Inflammatory macrophage treated with lipopolysaccharide for 4 hours (primary cell): ENCODE data around the gene PLCH1.

Experiments used
- DNase-seq: peaks from one replicate; pipeline ENCODE4 v3.0.0-alpha.2; 2020

Gene PLCH1

GRCh38 chr3:155744626-155745324 lies at the start of gene PLCH1:
Gene PLCH1 (minus strand): TSS chr3:155745071. CDS start chr3:155704224, 40,847 bp downstream.
- peak; percentile 40 for DNase-seq

GRCh38 chr3:155792532-155792931 lies 47.7 kb upstream of the PLCH1 start:
- no peak for DNase-seq

DNA sequence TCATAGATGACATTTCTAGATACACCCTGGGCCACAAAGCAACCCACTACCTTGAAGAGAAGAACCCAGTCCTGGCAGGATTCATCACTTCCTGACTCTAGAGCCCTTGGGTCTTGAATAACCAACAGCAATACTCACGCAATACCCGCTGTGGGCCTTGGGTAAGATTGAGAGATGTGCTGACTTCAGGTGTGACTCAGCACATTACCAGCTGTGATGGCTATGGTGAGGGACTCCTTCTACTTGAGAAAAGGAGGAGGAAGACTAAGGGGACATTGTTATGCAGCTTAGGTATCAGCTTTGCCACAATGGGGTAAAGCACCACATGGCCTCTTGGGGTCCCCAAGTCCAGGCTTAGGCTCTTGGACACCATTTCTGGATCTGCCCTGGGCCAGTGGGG lies 46.3 kb upstream of the PLCH1 start:
- peak; percentile 22 for DNase-seq

GRCh38 chr3:155790272-155790925 lies 45.5 kb upstream of the PLCH1 start:
- DNase-seq = no peak

- no peak for DNase-seq
These were observed 40.9 kb upstream of the PLCH1 start for GRCh38 chr3:155785662-155786295.

GRCh38 chr3:155782390-155782953 lies 37.6 kb upstream of the PLCH1 start:
- DNase-seq = no peak

GRCh38 chr3:155780291-155780690 lies 35.4 kb upstream of the PLCH1 start:
- no peak for DNase-seq

DNA sequence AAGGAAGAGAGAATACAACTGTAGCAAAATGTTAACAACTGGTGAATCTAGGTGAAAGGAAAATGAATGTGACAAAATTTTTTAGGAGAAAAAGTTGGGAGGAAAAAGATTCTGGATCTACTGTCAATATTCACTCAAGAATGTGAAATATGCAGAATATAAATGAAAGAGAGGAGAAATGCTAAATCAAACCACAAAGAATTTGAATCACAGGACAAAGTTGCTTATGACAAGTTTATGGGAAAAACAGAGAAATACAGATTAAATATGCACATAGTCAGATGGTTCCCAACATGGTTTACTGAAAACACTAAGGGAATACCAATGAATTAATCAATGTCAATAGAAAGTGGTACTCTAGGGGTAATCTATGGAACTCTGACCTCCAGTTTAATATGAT lies 33.6 kb upstream of the PLCH1 start:
- DNase-seq = no peak

DNA sequence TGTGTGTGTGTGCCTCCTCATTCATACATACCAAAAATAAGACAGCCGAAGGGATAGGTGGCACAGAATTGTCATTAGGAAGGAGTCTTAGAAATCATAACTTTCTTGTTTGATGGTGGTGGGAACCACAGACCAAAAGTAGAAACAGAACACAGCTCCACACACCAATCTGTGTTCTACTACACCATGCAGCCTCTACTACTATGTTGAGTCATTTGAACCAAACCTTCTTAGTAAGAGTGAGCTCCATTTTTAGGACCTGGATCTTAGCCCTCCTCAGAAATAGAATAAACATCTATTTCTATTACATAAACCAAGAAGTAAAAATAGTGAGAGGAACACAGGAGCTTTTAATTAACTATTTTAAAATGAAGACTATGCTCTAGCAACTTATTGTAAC lies 27.9 kb upstream of the PLCH1 start:
- DNase-seq = no peak

DNA sequence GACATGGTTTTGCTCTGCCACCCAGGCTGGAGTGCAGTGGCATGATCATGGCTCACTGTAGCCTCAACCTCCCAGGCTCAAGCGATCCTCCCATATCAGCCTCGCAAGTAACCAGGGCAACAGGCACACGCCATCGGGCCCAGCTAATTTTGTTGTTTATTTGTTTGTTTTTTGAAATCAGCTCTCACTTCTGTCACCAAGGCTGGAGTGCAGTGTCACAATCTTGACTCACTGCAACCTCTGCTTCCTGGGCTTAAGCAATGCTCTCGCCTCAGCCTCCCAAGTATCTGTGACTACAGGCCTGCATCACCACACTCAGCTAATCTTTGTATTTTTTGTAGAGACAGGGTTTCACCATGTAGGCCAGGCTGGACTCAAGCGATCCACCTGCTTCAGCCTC lies 26.3 kb upstream of the PLCH1 start:
- DNase-seq = peak; percentile 40

DNA sequence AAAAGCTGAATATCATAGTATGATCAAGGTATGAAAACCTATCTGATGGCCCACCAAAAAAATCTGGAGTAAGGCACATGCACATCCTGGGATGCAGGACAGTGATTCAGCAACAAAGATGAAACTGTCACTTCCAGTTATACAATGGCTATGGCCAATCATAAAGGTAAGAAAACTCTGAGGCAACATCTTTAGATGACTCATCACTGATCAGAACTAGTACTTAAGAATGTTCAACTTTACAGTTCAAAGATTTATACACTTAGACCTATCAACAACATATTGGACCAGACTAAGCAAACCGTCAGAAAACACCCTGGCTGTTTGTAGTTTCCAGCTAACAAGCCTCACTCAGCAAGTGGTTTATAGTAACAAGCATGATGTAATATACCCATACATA lies 21.3 kb upstream of the PLCH1 start:
- no peak for DNase-seq

DNA sequence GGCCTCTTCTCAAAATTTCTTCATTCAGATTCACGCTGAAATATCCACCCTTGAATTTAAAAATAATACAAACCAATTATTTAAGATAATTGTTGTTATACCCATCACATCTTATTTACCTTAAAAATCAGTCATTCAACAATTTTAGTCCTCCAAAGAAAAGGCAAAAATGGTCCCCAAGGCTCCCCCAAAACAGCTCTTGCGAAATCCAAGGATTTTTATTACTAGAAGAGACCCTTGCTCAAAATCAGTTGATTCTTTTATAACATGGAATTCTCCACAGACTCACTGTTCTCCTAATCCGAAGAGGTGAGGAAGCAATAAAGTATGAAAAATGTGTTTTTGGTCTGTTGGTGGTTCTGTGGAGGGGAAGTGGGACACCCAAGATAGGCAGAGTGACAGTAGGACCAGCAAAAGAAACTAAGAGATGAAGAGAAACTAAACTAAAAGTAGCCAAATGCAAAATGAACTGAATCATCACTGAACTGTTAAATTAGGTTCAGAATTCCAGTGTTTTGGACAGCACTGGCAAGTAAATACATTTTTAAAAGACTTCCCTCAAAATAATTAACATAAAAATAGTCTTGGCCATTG lies 19.1 kb upstream of the PLCH1 start:
- no peak for DNase-seq

DNA sequence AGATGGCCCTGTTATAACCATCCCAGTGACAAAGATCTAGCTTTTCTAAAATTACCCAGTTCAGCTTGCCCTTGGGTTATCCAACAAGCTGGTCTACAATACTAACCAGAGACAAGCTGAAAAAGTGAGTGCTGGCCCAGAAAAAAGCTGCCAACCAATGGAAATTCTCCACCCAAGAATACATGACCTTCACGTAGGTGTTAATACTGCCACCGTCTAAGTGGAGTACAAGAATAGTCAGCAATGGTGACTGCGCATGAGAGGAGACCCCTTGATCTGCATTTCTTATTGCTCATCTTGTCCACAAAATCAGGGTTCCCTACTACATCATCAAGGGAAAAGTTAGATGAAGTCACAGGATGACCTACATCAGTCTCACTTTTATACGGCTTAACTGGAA lies 15.8 kb upstream of the PLCH1 start:
- no peak for DNase-seq

DNA sequence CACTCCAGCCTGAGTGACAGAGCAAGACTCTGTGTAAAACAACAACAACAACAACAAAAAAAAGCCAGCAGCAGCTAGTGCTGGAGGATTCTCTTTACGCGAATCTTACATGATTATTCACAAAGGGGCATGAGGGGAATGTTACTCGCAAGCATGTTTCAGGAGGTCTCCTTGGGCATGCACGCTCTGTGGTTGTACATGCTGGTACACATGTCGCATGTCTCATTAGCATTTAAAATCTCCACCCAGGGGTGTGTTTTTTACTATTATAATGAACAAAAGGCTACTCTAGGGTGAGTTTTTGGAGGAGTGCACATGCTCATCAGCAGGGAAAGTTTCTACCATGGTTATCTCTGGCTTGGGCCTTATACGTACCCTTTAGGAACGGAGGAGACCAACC lies 12.7 kb upstream of the PLCH1 start:
- DNase-seq = no peak

DNA sequence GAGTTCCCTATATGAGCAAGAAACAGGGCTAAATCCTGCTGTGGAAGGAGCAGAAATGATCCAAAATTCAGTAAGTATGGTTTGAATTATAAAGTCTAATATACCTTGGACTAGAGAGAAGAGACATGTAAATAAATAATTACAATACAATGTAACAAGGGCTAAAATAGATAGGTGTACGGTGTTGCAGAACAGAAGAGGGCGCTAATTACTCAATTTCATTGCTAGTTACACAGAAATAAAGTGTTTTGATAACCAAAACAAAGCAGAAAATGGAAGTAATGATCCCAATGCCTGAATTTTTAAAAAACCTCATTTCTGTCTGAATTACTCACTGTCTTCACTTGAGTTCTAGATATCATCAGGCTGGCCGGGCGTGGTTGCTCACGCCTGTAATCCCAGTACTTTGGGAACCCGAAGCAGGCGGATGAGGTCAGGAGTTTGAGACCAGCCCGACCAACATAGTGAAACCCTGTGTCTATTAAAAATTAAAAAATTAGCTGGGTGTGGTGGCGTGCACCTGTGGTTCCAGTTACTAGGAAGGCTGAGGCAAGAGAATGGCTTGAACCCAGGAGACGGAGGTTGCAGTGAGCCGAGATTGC lies 8.3 kb upstream of the PLCH1 start:
- DNase-seq = peak; percentile 60

DNA sequence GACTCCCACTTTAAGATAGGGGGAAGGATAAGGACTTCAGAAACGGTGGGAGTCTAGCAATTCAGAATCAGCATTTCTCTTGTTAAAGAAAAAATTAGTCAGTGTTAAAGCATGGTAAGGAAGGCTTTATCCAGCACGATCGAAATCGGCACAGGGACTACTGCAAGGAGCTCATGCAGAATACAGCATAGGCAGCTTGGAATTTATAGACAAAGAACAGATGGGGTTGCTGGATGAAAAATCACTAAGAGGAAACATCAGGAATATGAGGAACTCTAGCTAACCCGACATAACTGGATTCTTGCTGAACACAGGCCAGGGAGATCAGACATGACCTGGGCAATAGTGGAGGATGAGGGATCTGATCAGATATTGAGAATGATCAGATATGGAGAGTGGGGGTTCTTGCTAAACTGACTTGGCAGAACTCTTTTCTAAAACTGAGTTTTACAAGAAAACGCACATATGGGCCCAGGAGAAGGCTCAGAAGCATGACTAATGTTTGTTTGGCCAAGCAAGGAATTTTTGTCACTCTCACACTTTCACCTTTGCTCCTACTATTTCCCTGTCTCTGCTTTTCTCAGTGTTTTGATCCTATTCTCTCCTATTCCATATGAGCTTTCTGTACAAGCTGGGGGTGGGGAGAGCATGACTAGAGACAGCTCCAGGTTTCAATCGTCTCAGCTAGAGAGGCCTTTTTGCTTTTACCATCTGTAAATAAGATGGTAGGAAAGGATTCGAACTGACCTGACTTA lies 3.9 kb upstream of the PLCH1 start:
- DNase-seq = no peak

DNA sequence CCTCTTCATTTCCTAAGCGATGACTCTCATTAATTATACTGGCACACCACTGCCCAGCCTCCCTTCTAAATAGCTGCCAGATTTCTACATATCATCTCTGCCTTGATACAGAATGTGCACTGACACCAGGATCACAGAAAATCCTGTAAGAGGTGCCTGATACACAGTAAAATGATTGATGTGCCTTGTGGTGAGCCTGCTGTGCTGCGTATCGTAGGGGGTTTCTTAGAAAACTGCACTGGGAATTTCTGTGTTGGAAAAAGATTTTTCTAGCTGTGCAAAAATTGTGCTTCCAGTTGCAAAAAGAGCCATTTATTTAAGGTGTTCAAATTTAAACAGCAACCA lies 3.0 kb upstream of the PLCH1 start:
- no peak for DNase-seq

GRCh38 chr3:155747286-155747945 lies 2.5 kb upstream of the PLCH1 start:
- DNase-seq = no peak

- no peak for DNase-seq
These were observed 1.8 kb upstream of the PLCH1 start for GRCh38 chr3:155746703-155747102.

- DNase-seq = no peak
These were observed 1.1 kb upstream of the PLCH1 start for GRCh38 chr3:155745795-155746550.

- peak; percentile 11 for DNase-seq
These were observed 753 bp downstream of the PLCH1 start for GRCh38 chr3:155744010-155744625.
